Esophagus squamous epithelium (tissue), 5 donors: ENCODE results near the gene GALNT14. TPM values are rescaled to one million over a fixed set of nuclear protein-coding genes. Genes with fewer than 3 reads are reported as not detected.

Source experiments
- DNase-seq: peaks from one replicate; lab custom pipeline; 2025; lab: John Stamatoyannopoulos, UW
- H3K27ac ChIP-seq, 4 donors: fragments of 200-600 bp; sonication (generic); one replicate each; pipeline ENCODE4 v1.5.1; 2016 to 2019; ENCODE audit warnings: mild to moderate bottlenecking in 1 of 4
- H3K27me3 ChIP-seq, 4 donors: fragments of 200-600 bp; sonication (generic); 1 replicate in 3 of 4; 2 replicates in 1 of 4; pipeline versions ENCODE4 v1.5.1 to v1.6.0; 2017 to 2021; ENCODE audit warnings: antibody characterized with exemption in 1 of 4
- H3K36me3 ChIP-seq, 3 donors: fragments of 200-600 bp; sonication (generic); one replicate each; pipeline ENCODE4 v1.5.1; 2016 to 2019
- H3K4me1 ChIP-seq, 3 donors: fragments of 200-600 bp; sonication (generic); one replicate each; pipeline ENCODE4 v1.5.1; 2017 to 2019
- H3K4me3 ChIP-seq, 4 donors: fragments of 200-600 bp; sonication (generic); 1 replicate in 3 of 4; 2 replicates in 1 of 4; pipeline ENCODE4 v1.5.1; 2016 to 2019; ENCODE audit warnings: mild to moderate bottlenecking in 2 of 4, moderate library complexity in 1 of 4
- H3K9me3 ChIP-seq, 3 donors: fragments of 200-600 bp; sonication (generic); one replicate each; pipeline ENCODE4 v1.5.1; 2016 to 2019
- CTCF ChIP-seq, 6 experiments: fragments of 450-650 bp in 4 of 6; fragments of 200-600 bp in 2 of 6; sonication (generic) in 2 of 6; IDR thresholded peaks; one replicate each; pipeline ENCODE4 v1.5.1; 2016 to 2019; ENCODE audit warnings: antibody characterized with exemption in 6 of 6, mild to moderate bottlenecking in 4 of 6, moderate library complexity in 4 of 6
- POLR2A ChIP-seq, 4 donors: fragments of 450-650 bp; IDR thresholded peaks; one replicate each; pipeline ENCODE4 v1.6.1; 2017; ENCODE audit warnings: antibody characterized with exemption in 4 of 4, mild to moderate bottlenecking in 4 of 4, moderate library complexity in 3 of 4
- WGBS, 2 donors: methylation state at CpG; one replicate each; pipeline ENCODE4 v1.1.5; 2018; 5-methylcytosine and 5-hydroxymethylcytosine counted together
- intact Hi-C: fragments of 100-400 bp; cut with DNase I; formaldehyde crosslinking; loops from one replicate; pipeline ENCODE4 v1.15.0; 2022
- total RNA-seq, 4 donors: library from RNA; depleted of rRNA; stranded (reverse); fragments of >200 nt; gene quantifications; one replicate each; pipeline ENCODE4 v1.1.0, GENCODE V29; 2016
- donor health status: DM: yes; HTN: yes; CAD: no.

GALNT14 gene
- total RNA-seq, 4 donors from 2014 or later: 18.6 to 29.0 (median 21.3) TPM

- H3K27me3 ChIP-seq: no peaks in the 10 kb centered on the region
- no peak overlapping the region for H3K4me3 ChIP-seq
- H3K27ac ChIP-seq: no peak overlapping the region
- no peak for DNase-seq
- 39 to 69% methylated on average over 3 of the region's 3 CpGs for WGBS, 2 donors
- no peak for TF ChIP-seq CTCF (IDR thresholded peaks at IDR 0.05)
- TF ChIP-seq POLR2A (IDR thresholded peaks at IDR 0.05): no peak
- H3K4me1 ChIP-seq: no peaks in the 10 kb centered on the region
- no peaks in the 10 kb centered on the region for H3K36me3 ChIP-seq
- H3K9me3 ChIP-seq: no peaks in the 10 kb centered on the region
- intact Hi-C loops: no loop called here
Observed at GRCh38 chr2:31108561-31109286, 29.5 kb downstream of the GALNT14 start.

GRCh38 chr2:31107591-31108300 lies 30.5 kb downstream of the GALNT14 start:
- H3K4me1 ChIP-seq: no peaks in the 10 kb centered on the region
- H3K4me3 ChIP-seq: no peak overlapping the region
- no peaks in the 10 kb centered on the region for H3K36me3 ChIP-seq
- 44 to 45% methylated on average over 5 of the region's 5 CpGs for WGBS, 2 donors
- intact Hi-C loops: no loop called here
- TF ChIP-seq CTCF (IDR thresholded peaks at IDR 0.05): no peak
- no peak for TF ChIP-seq POLR2A (IDR thresholded peaks at IDR 0.05)
- H3K27me3 ChIP-seq: no peaks in the 10 kb centered on the region
- no peak for DNase-seq
- no peak overlapping the region for H3K27ac ChIP-seq
- no peaks in the 10 kb centered on the region for H3K9me3 ChIP-seq

- TF ChIP-seq POLR2A (IDR thresholded peaks at IDR 0.05): no peak
- no peak for TF ChIP-seq CTCF (IDR thresholded peaks at IDR 0.05)
- intact Hi-C loops: no loop called here
- Histone ChIP-seq H3K9me3 (no peaks in the 10 kb centered on the region), H3K4me1 (no peaks in the 10 kb centered on the region), H3K27me3 (no peaks in the 10 kb centered on the region), H3K27ac (no peak overlapping the region), H3K36me3 (no peaks in the 10 kb centered on the region), H3K4me3 (no peak overlapping the region)
- no peak for DNase-seq
- WGBS, 2 donors: 71 to 77% methylated on average over 2 of the region's 2 CpGs
Observed at GRCh38 chr2:31101701-31102100, 36.5 kb downstream of the GALNT14 start.

- H3K36me3 ChIP-seq: no peaks in the 10 kb centered on the region
- WGBS, 2 donors: 73 to 81% methylated on average over 2 of the region's 2 CpGs
- no peaks in the 10 kb centered on the region for H3K9me3 ChIP-seq
- H3K27ac ChIP-seq: no peak overlapping the region
- H3K4me3 ChIP-seq: no peak overlapping the region
- intact Hi-C loops: no loop called here
- no peak for TF ChIP-seq CTCF (IDR thresholded peaks at IDR 0.05)
- no peak for TF ChIP-seq POLR2A (IDR thresholded peaks at IDR 0.05)
- no peaks in the 10 kb centered on the region for H3K27me3 ChIP-seq
- no peaks in the 10 kb centered on the region for H3K4me1 ChIP-seq
- no peak for DNase-seq
Observed at GRCh38 chr2:31097962-31098613, 40.2 kb downstream of the GALNT14 start.

GRCh38 chr2:31090188-31090587 lies 48.1 kb downstream of the GALNT14 start:
- H3K27me3 ChIP-seq: no peaks in the 10 kb centered on the region
- no peak overlapping the region for H3K4me3 ChIP-seq
- intact Hi-C loops: no loop called here
- H3K27ac ChIP-seq: no peak overlapping the region
- DNase-seq: no peak
- H3K4me1 ChIP-seq: no peaks in the 10 kb centered on the region
- 68 to 79% methylated on average over 5 to 6 of the region's 7 CpGs for WGBS, 2 donors
- no peaks in the 10 kb centered on the region for H3K36me3 ChIP-seq
- TF ChIP-seq POLR2A (IDR thresholded peaks at IDR 0.05) (no peak), CTCF (IDR thresholded peaks at IDR 0.05) (no peak)
- H3K9me3 ChIP-seq: no peaks in the 10 kb centered on the region
